Astrocyte of the cerebellum (primary cell): ENCODE measurements around the gene CNMD.
"Not testable (repeated sequence)": the region's sequence is repeated elsewhere in the genome, so short reads cannot be mapped to it uniquely, and the experiment has no call there.

Source experiments
- DNase-seq: peaks from one replicate; pipeline ENCODE4 v3.0.0-alpha.2; 2011; ENCODE audit warnings: low read depth
- H3K4me3 ChIP-seq: 2 replicates; pipeline ENCODE4 v1.5.1; 2011; ENCODE audit warnings: mild to moderate bottlenecking, low read depth, low read length, moderate library complexity
- in situ Hi-C: cut with HindIII; loops from 2 replicates; pipeline ENCODE4 v1.10.0; 2017; ENCODE audit warnings: low sequenced_read_pairs
- TF ChIP-seq, protein P1 (sequence below): IDR thresholded peaks from 2 replicates; pipeline ENCODE4 v1.5.1; 2012; ENCODE audit warnings: low read length, low read depth, moderate library complexity, mild to moderate bottlenecking; ENCODE audit errors: missing control alignments

CNMD gene

DNA sequence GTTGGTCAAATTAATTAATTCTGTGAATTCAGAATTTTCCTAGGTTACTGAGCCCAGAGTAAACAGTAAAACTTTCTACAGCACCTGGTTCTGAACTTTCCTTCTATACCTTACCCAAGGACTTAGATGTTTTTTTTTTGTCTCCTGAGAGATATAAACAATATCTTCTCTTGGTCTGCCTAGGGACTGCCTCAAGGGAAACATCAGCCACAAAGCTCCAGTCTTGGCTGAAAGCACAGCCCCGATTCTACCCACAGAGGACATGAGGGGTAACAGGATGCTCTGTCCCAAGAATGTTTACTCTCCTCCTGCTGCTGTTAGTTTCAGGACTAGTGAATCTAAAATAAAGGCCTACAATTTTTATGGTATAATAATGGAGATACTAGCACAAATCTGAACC lies 14.3 kb downstream of the CNMD start:
- TF ChIP-seq, protein P1, sequence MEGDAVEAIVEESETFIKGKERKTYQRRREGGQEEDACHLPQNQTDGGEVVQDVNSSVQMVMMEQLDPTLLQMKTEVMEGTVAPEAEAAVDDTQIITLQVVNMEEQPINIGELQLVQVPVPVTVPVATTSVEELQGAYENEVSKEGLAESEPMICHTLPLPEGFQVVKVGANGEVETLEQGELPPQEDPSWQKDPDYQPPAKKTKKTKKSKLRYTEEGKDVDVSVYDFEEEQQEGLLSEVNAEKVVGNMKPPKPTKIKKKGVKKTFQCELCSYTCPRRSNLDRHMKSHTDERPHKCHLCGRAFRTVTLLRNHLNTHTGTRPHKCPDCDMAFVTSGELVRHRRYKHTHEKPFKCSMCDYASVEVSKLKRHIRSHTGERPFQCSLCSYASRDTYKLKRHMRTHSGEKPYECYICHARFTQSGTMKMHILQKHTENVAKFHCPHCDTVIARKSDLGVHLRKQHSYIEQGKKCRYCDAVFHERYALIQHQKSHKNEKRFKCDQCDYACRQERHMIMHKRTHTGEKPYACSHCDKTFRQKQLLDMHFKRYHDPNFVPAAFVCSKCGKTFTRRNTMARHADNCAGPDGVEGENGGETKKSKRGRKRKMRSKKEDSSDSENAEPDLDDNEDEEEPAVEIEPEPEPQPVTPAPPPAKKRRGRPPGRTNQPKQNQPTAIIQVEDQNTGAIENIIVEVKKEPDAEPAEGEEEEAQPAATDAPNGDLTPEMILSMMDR: no peak
- in situ Hi-C loops: no loop called here
- H3K4me3 ChIP-seq: no peak overlapping the region
- no peak for DNase-seq

DNA sequence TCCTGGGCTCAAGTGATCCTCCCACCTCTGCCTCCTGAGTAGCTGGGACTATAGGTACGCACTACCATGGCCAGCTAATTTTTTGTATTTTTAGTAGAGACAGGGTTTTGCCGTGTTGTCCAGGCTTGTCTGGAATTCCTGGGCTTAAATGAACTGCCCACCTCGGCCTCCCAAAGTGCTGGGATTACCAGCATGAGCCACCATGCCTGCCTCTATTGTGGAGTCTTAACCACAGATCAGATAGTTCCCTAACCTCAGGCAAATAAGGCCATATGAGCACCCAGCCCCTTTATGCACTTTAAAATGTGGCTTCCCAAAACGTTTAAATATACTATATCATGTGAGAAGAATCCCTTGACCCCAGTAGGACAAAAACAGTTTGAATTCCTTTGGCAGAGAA lies 16.4 kb downstream of the CNMD start:
- in situ Hi-C loops: no loop called here
- no peak overlapping the region for H3K4me3 ChIP-seq
- TF ChIP-seq, protein P1: no peak
- DNase-seq: no peak

DNA sequence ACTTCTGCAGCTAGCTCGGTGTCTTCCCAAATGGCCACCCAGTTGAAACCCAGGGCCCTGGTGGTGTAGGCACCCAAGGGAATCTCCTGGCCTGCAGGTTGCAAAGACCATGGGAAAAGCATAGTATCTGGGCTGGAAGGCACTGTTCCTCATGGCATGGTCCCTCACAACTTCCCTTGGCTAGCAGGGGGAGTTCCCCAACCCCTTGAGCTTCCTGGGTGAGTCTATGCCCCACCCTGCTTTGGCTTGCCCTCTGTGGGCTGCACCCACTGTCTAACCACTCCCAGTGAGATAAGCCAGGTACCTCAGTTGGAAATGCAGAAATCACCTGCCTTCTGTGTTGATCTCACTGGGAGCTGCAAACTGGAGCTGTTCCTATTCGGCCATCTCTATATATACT lies 18.3 kb downstream of the CNMD start:
- DNase-seq, in situ Hi-C loops, H3K4me3 ChIP-seq: not testable (repeated sequence)

DNA sequence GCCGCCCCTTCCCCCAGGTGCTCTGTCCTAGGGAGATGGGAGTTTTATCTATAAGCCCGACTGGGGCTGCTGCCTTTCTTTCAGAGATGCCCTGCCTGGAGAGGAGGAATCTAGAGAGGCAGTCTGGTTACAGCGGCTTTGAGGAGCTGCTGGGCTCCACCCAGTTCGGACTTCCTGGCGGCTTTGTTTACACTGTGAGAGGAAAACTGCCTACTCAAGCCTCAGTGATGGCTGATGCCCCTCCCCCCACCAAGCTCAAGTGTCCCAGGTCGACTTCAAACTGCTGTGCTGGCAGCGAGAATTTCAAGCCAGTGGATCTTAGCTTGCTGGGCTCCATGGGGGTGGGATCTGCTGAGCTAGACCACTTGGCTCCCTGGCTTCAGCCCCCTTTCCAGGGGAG lies 18.7 kb downstream of the CNMD start:
- H3K4me3 ChIP-seq, DNase-seq, in situ Hi-C loops: not testable (repeated sequence)

DNA sequence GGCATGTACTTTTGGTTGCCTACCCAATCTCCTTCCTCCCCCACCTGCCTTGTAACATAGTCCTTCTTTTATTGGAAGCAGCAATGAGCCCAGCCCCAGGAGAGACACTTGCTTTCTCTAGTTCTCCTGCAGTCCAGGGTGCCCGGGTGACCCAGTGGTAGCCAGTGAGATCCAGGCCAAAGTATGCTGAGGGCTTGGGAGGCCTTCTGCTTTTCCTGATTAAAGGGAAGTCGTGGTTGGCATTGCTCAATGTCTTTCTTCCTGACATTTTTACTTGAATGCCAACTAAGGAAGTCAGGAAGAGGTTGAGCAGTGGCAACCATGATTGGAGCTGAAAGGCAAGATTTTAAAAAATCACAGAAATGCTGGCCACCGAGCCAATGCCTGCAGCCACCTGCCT lies 25.7 kb downstream of the CNMD start:
- TF ChIP-seq, protein P1: no peak
- in situ Hi-C loops: no loop called here
- no peak for DNase-seq
- no peak overlapping the region for H3K4me3 ChIP-seq

DNA sequence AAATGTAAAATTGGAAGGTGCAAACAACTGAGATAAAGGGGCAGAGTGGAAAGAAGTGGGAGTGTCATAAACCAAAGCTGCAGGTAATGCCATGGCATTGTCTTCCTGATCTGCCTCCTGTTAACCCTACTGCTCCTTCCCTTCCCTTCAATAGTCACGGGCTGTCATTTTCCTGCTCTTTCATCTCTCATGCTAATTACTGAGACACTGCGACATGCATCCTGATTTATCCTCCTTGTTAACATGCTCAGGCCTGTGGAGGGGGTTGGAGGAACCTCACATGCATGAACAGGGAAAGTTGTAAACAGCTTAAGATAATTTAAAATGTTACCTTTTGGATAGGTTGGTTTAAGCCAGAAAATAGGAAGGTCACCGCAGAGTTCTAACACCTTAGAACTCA lies 27.2 kb downstream of the CNMD start:
- in situ Hi-C loops: no loop called here
- no peak for DNase-seq

DNA sequence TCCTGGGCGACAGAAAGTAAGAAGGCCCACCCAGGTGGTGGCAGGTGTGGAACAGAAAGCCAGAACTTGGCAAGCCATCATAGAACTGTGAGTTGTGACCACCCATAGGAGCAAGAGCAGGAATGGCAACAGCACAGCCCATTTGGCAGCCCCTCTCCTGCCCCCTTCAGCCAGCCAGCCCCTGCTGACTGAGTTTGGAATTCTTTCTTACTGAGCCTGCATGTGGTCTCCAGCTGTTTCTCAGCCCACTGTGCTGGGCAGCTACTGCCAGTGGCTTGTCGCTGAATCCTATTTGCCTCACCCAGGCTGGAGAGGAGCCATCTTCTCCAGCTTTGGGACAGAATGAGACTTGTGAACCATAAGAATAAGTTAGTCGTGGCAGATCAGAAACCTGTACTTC lies 28.3 kb downstream of the CNMD start:
- DNase-seq: no peak
- H3K4me3 ChIP-seq: no peak overlapping the region
- TF ChIP-seq, protein P1: no peak
- in situ Hi-C loops: no loop called here

More for the DNA sequence above, 27.2 kb downstream of the CNMD start:
- H3K4me3 ChIP-seq: no peak overlapping the region
- TF ChIP-seq, protein P1: no peak

DNA sequence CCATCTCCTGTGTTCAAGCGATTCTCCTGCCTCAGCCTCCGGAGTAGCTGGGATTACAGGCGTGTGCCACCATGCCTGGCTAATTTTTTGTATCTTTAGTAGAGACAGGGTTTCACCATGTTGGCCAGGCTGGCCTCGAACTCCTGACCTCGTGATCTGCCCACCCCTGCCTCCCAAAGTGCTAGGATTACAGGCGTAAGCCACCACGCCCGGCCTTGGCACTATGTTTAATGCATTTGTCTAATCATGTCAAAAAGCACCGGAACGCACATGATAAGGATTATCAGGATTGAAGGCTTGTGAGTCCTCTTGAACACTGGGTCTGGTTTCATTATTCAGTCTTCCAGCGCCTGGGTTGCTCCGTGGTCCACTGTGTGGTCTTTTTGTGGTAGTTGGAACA lies 31.4 kb downstream of the CNMD start:
- DNase-seq, H3K4me3 ChIP-seq, in situ Hi-C loops: not testable (repeated sequence)
